Right cardiac atrium (tissue), 5 donors: ENCODE data around the gene ADAMTS19. TPM values are rescaled to one million over a fixed set of nuclear protein-coding genes. Genes with fewer than 3 reads are reported as not detected.

Experiments
- ATAC-seq, 2 donors: fragments of 200-7000 bp; cut with Tn5 transposase; one replicate each; pipeline versions ENCODE4 v1.8.0 to v1.9.1; 2020; ENCODE audit warnings: moderate library complexity in 2 of 2, mild to moderate bottlenecking in 1 of 2
- DNase-seq, 3 donors: peaks; one replicate each; pipeline ENCODE4 v3.0.0-alpha.2; 2020
- H3K27ac ChIP-seq: one replicate; pipeline ENCODE4 v1.5.1; 2013; ENCODE audit warnings: mild to moderate bottlenecking, low read length, control low read depth, moderate library complexity
- H3K27me3 ChIP-seq: one replicate; pipeline ENCODE4 v1.6.1; 2013; ENCODE audit not compliant: control insufficient read depth, insufficient read depth
- H3K4me1 ChIP-seq: one replicate; pipeline ENCODE4 v1.6.1; 2013; ENCODE audit warnings: low read length; ENCODE audit not compliant: control insufficient read depth, insufficient read depth
- H3K4me3 ChIP-seq: one replicate; pipeline ENCODE4 v1.5.1; 2013; ENCODE audit warnings: low read length, control low read depth
- H3K9me3 ChIP-seq: one replicate; pipeline ENCODE4 v1.6.1; 2013; ENCODE audit warnings: low read length; ENCODE audit not compliant: control insufficient read depth
- WGBS: extraction: QIAGEN DNeasy Blood & Tissue Kit; methylation state at CpG from one replicate; pipeline ENCODE4 v1.1.7; 2013; 5-methylcytosine and 5-hydroxymethylcytosine counted together
- intact Hi-C, 4 donors: fragments of 100-400 bp; cut with DNase I; formaldehyde crosslinking; loops; one replicate each; pipeline versions ENCODE4 v1.11.0 to v1.14.0; 2022 to 2023
- polyA plus RNA-seq: library from polyadenylated mRNA; stranded (reverse); fragments of 200-250 nt; gene quantifications from one replicate; pipeline ENCODE4 v1.2.3, GENCODE V29; 2013
- total RNA-seq, 4 donors: library from RNA; stranded (reverse); fragmentation: NEBNext Ultra II Directional; extraction: Animal tissue kit (Norgen Biotek cat#: 25700); gene quantifications; one replicate each; pipeline ENCODE4 v1.2.1, GENCODE V29; 2021
- donor health status: healthy with polysubstance abuse.
- donor health status: DM: no; HTN: yes; CAD: no.
- donor health status: DM: no; HTN: no; CAD: no.
- donor health status: DM: no; HTN: yes; CAD: no; lungs with severe emphysema.
- donor health status: DM: yes; HTN: yes; CAD: no.

Gene ADAMTS19
- total and polyA plus RNA-seq, 5 donors = 0.25 to 2.1 (median 1.5) TPM

- no peak overlapping the region for H3K27ac ChIP-seq
- DNase-seq (no peak), ATAC-seq (no peak)
- intact Hi-C loops = no loop called here
- WGBS = 46% methylated on average over 2 of the region's 2 CpGs
- no peaks in the 10 kb centered on the region for H3K27me3 ChIP-seq
- H3K9me3 ChIP-seq = no peaks in the 10 kb centered on the region
- H3K4me1 ChIP-seq = no peaks in the 10 kb centered on the region
- H3K4me3 ChIP-seq = no peak overlapping the region
Measured at GRCh38 chr5:129743541-129744187, 283.6 kb downstream of the ADAMTS19 start.

GRCh38 chr5:129745997-129746396 lies 285.9 kb downstream of the ADAMTS19 start:
- Histone ChIP-seq H3K9me3 (no peaks in the 10 kb centered on the region), H3K27ac (no peak overlapping the region), H3K4me1 (no peaks in the 10 kb centered on the region), H3K4me3 (no peak overlapping the region), H3K27me3 (no peaks in the 10 kb centered on the region)
- no peak for ATAC-seq
- 94% methylated on average over 4 of the region's 4 CpGs for WGBS
- no peak for DNase-seq
- intact Hi-C loops = no loop called here

GRCh38 chr5:129746876-129747275 lies 286.8 kb downstream of the ADAMTS19 start:
- intact Hi-C loops = no loop called here
- no peak overlapping the region for H3K27ac ChIP-seq
- 55% methylated on average over 2 of the region's 2 CpGs for WGBS
- ATAC-seq (no peak), DNase-seq (no peak)
- no peaks in the 10 kb centered on the region for H3K9me3 ChIP-seq
- no peak overlapping the region for H3K4me3 ChIP-seq
- H3K27me3 ChIP-seq = no peaks in the 10 kb centered on the region
- no peaks in the 10 kb centered on the region for H3K4me1 ChIP-seq

- intact Hi-C loops = no loop called here
Measured at GRCh38 chr5:129747572-129748407, 287.7 kb downstream of the ADAMTS19 start, which contains the start of gene MINAR2. Gene MINAR2, plus strand, starts transcription at chr5:129748094. Its CDS starts 97 bp downstream, at chr5:129748191.

GRCh38 chr5:129748913-129749880 lies 289.1 kb downstream of the ADAMTS19 start:
- ATAC-seq (no peak), DNase-seq (no peak)
- no peaks in the 10 kb centered on the region for H3K4me1 ChIP-seq
- H3K9me3 ChIP-seq = no peaks in the 10 kb centered on the region
- H3K27me3 ChIP-seq = no peaks in the 10 kb centered on the region
- 86% methylated on average over 1 of the region's 1 CpG for WGBS
- no peak overlapping the region for H3K4me3 ChIP-seq
- intact Hi-C loops = no loop called here
- no peak overlapping the region for H3K27ac ChIP-seq

More at GRCh38 chr5:129747572-129748407, 287.7 kb downstream of the ADAMTS19 start, which contains the start of gene MINAR2:
- no peak for DNase-seq
- 81% methylated on average over 13 of the region's 13 CpGs for WGBS
- no peak within 1 kb of the TSS for H3K27ac ChIP-seq
- no peak within 1 kb of the TSS for H3K4me3 ChIP-seq
- ATAC-seq = no peak
- H3K9me3 ChIP-seq = no peaks in the 10 kb centered on the region
- no peaks in the 10 kb centered on the region for H3K27me3 ChIP-seq
- H3K4me1 ChIP-seq = no peaks in the 10 kb centered on the region

- no peaks in the 10 kb centered on the region for H3K9me3 ChIP-seq
- DNase-seq (no peak), ATAC-seq (no peak)
- no peak overlapping the region for H3K4me3 ChIP-seq
- H3K27me3 ChIP-seq = no peaks in the 10 kb centered on the region
- WGBS = 90% methylated on average over 1 of the region's 1 CpG
- intact Hi-C loops = loop anchor here in 2 of 4 donors (10.0 kb wide), 2 partner anchors 356 to 586 kb away; no protein-coding TSS in a partner anchor
- no peak overlapping the region for H3K27ac ChIP-seq
- no peaks in the 10 kb centered on the region for H3K4me1 ChIP-seq
Measured at GRCh38 chr5:129760636-129761325, 300.7 kb downstream of the ADAMTS19 start.

- 97% methylated on average over 1 of the region's 1 CpG for WGBS
- H3K4me1 ChIP-seq = no peaks in the 10 kb centered on the region
- no peaks in the 10 kb centered on the region for H3K27me3 ChIP-seq
- ATAC-seq (no peak), DNase-seq (no peak)
- intact Hi-C loops = loop anchor here in 2 of 4 donors (10.0 kb wide), 2 partner anchors 359 to 589 kb away; no protein-coding TSS in a partner anchor
- no peak overlapping the region for H3K27ac ChIP-seq
- no peaks in the 10 kb centered on the region for H3K9me3 ChIP-seq
- no peak overlapping the region for H3K4me3 ChIP-seq
Measured at GRCh38 chr5:129763651-129764050, 303.6 kb downstream of the ADAMTS19 start.

- no peak overlapping the region for H3K4me3 ChIP-seq
- no peak for DNase-seq
- WGBS = 84% methylated on average over 2 of the region's 2 CpGs
Measured at GRCh38 chr5:129766798-129767197, 306.7 kb downstream of the ADAMTS19 start.

GRCh38 chr5:129767927-129768380 lies 307.9 kb downstream of the ADAMTS19 start:
- WGBS = 0% methylated on average over 3 of the region's 3 CpGs
- H3K27ac ChIP-seq = no peak overlapping the region
- no peaks in the 10 kb centered on the region for H3K4me1 ChIP-seq
- DNase-seq (peak in 2 of 3 donors; percentile 26 to 48), ATAC-seq (peak; percentile 90 to 92)
- intact Hi-C loops = loop anchor here in 3 of 4 donors (5.0 to 10.0 kb wide), 3 partner anchors 363 to 596 kb away; no protein-coding TSS in a partner anchor
- H3K4me3 ChIP-seq = no peak overlapping the region
- H3K27me3 ChIP-seq = no peaks in the 10 kb centered on the region
- H3K9me3 ChIP-seq = no peaks in the 10 kb centered on the region

More at GRCh38 chr5:129766798-129767197, 306.7 kb downstream of the ADAMTS19 start:
- Histone ChIP-seq H3K4me1 (no peaks in the 10 kb centered on the region), H3K9me3 (no peaks in the 10 kb centered on the region), H3K27me3 (no peaks in the 10 kb centered on the region), H3K27ac (no peak overlapping the region)
- ATAC-seq = no peak
- intact Hi-C loops = loop anchor here in 3 of 4 donors (5.0 to 10.0 kb wide), 3 partner anchors 362 to 594 kb away; no protein-coding TSS in a partner anchor

- WGBS = 61% methylated on average over 6 of the region's 6 CpGs
- Histone ChIP-seq H3K27me3 (no peaks in the 10 kb centered on the region), H3K27ac (no peak overlapping the region), H3K9me3 (no peaks in the 10 kb centered on the region), H3K4me1 (no peaks in the 10 kb centered on the region), H3K4me3 (no peak overlapping the region)
- intact Hi-C loops = loop anchor here in 3 of 4 donors (5.0 to 10.0 kb wide), 3 partner anchors 364 to 596 kb away; no protein-coding TSS in a partner anchor
- no peak for DNase-seq
- no peak for ATAC-seq
Measured at GRCh38 chr5:129768735-129769134, 308.6 kb downstream of the ADAMTS19 start.
